Tibial artery (tissue), 4 donors: ENCODE results near the gene LRIG1.

Experiments used
- DNase-seq, 2 donors: peaks; one replicate each; pipeline ENCODE4 v3.0.0-alpha.2; 2019
- H3K27ac ChIP-seq, 2 donors: fragments of 200-600 bp; sonication (generic) in 1 of 2; 1 replicate in 1 of 2; 2 replicates in 1 of 2; pipeline ENCODE4 v1.5.1; 2018 to 2019; ENCODE audit warnings: mild to moderate bottlenecking in 1 of 2
- H3K27me3 ChIP-seq, 2 donors: fragments of 200-600 bp; sonication (generic) in 1 of 2; one replicate each; pipeline versions ENCODE4 v1.5.1 to v1.6.0; 2016 to 2019
- H3K36me3 ChIP-seq, 3 donors: fragments of 200-600 bp; sonication (generic) in 2 of 3; one replicate each; pipeline ENCODE4 v1.5.1; 2016 to 2019; ENCODE audit warnings: mild to moderate bottlenecking in 2 of 3
- H3K4me1 ChIP-seq, 4 donors: fragments of 200-600 bp; sonication (generic) in 2 of 4; 1 replicate in 3 of 4; 2 replicates in 1 of 4; pipeline ENCODE4 v1.5.1; 2016 to 2019
- H3K4me3 ChIP-seq, 2 donors: fragments of 200-600 bp; sonication (generic) in 1 of 2; 1 replicate in 1 of 2; 2 replicates in 1 of 2; pipeline ENCODE4 v1.5.1; 2018 to 2019; ENCODE audit warnings: mild to moderate bottlenecking in 2 of 2
- H3K9me3 ChIP-seq, 3 donors: fragments of 200-600 bp; sonication (generic) in 1 of 3; one replicate each; pipeline ENCODE4 v1.5.1; 2016 to 2019
- CTCF ChIP-seq, 2 experiments: fragments of 200-600 bp in 1 of 2; fragments of 450-650 bp in 1 of 2; IDR thresholded peaks; one replicate each; pipeline ENCODE4 v1.5.1; 2017 to 2019; ENCODE audit warnings: antibody characterized with exemption in 2 of 2, mild to moderate bottlenecking in 1 of 2, moderate library complexity in 1 of 2
- intact Hi-C: fragments of 100-400 bp; cut with DNase I; formaldehyde crosslinking; loops from one replicate; pipeline ENCODE4 v1.15.0; 2023; ENCODE audit warnings: low total_unique reads

LRIG1 gene

GRCh38 chr3:66406831-66407610 is 93.8 kb downstream of the LRIG1 start:
- Histone ChIP-seq H3K4me3 (no peak overlapping the region), H3K4me1 (peaks cover 5 to 86% (median 65%) of the 10 kb centered on the region in 4 donors), H3K36me3 (peaks cover 12 to 85% (median 30%) of the 10 kb centered on the region in 3 donors), H3K9me3 (no peaks in the 10 kb centered on the region), H3K27me3 (no peaks in the 10 kb centered on the region), H3K27ac (peak overlapping the region; percentile 69 to 77)
- TF ChIP-seq CTCF (IDR thresholded peaks at IDR 0.05), result no peak
- DNase-seq, result no peak
- intact Hi-C loops, result loop anchor here (5.0 kb wide), 2 partner anchors 95 to 415 kb away; partner anchors contain the start of gene LRIG1

GRCh38 chr3:66406163-66406562 is 94.7 kb downstream of the LRIG1 start:
- peak overlapping the region; percentile 69 to 77 for H3K27ac ChIP-seq
- TF ChIP-seq CTCF (IDR thresholded peaks at IDR 0.05), result peak in 1 of 2 experiments; percentile 10
- no peak overlapping the region for H3K4me3 ChIP-seq
- H3K4me1 ChIP-seq, result peaks cover 5 to 86% (median 70%) of the 10 kb centered on the region in 4 donors
- intact Hi-C loops, result loop anchor here (5.0 kb wide), 2 partner anchors 96 to 416 kb away; partner anchors contain the start of gene LRIG1
- DNase-seq, result peak; percentile 61 to 87
- H3K36me3 ChIP-seq, result peaks cover 12 to 76% (median 28%) of the 10 kb centered on the region in 3 donors
- H3K27me3 ChIP-seq, result no peaks in the 10 kb centered on the region
- no peaks in the 10 kb centered on the region for H3K9me3 ChIP-seq

- peaks cover 12 to 72% (median 25%) of the 10 kb centered on the region in 3 donors for H3K36me3 ChIP-seq
- H3K4me1 ChIP-seq, result peaks cover 5 to 88% (median 75%) of the 10 kb centered on the region in 4 donors
- H3K27me3 ChIP-seq, result no peaks in the 10 kb centered on the region
- peak overlapping the region; percentile 69 to 77 for H3K27ac ChIP-seq
- intact Hi-C loops, result loop anchor here (5.0 kb wide), 2 partner anchors 97 to 417 kb away; partner anchors contain the start of gene LRIG1
- peak; percentile 68 to 87 for DNase-seq
- TF ChIP-seq CTCF (IDR thresholded peaks at IDR 0.05), result no peak
- no peaks in the 10 kb centered on the region for H3K9me3 ChIP-seq
- H3K4me3 ChIP-seq, result no peak overlapping the region
These were observed 95.1 kb downstream of the LRIG1 start for GRCh38 chr3:66405701-66406091.

GRCh38 chr3:66404903-66405700 is 95.7 kb downstream of the LRIG1 start:
- DNase-seq, result no peak
- Histone ChIP-seq H3K9me3 (no peaks in the 10 kb centered on the region), H3K27ac (peak overlapping the region; percentile 69 to 77), H3K4me1 (peaks cover 5 to 93% (median 81%) of the 10 kb centered on the region in 4 donors), H3K36me3 (peaks cover 10 to 66% (median 19%) of the 10 kb centered on the region in 3 donors), H3K4me3 (no peak overlapping the region), H3K27me3 (no peaks in the 10 kb centered on the region)
- TF ChIP-seq CTCF (IDR thresholded peaks at IDR 0.05), result no peak
- intact Hi-C loops, result loop anchor here (5.0 kb wide), 2 partner anchors 97 to 417 kb away; partner anchors contain the start of gene LRIG1

- no peak for DNase-seq
- H3K4me1 ChIP-seq, result peaks cover 5 to 95% (median 84%) of the 10 kb centered on the region in 4 donors
- intact Hi-C loops, result no loop called here
- peak overlapping the region; percentile 53 to 69 for H3K27ac ChIP-seq
- peaks cover 4 to 57% (median 14%) of the 10 kb centered on the region in 3 donors for H3K36me3 ChIP-seq
- no peak overlapping the region for H3K4me3 ChIP-seq
- H3K9me3 ChIP-seq, result no peaks in the 10 kb centered on the region
- no peaks in the 10 kb centered on the region for H3K27me3 ChIP-seq
- no peak for TF ChIP-seq CTCF (IDR thresholded peaks at IDR 0.05)
These were observed 96.6 kb downstream of the LRIG1 start for GRCh38 chr3:66404197-66404596.
